SK-N-SH treated with all-trans-retinoic acid at 6 μM for 48 hours (cell line): Measurements from ENCODE around the gene SLX9.

ENCODE experiments used
- ATAC-seq: fragments of 200-7000 bp; cut with Tn5 transposase; 3 replicates; pipeline ENCODE4 v1.9.1; 2020; ENCODE audit warnings: mild to moderate bottlenecking, moderate library complexity
- ARNTL ChIP-seq: fragments of 450-650 bp; formaldehyde crosslinking; IDR thresholded peaks from 2 replicates; pipeline ENCODE4 v1.5.0; 2020; ENCODE audit warnings: low read depth, mild to moderate bottlenecking, moderate library complexity, borderline replicate concordance
- CREB5 ChIP-seq: fragments of 250-450 bp; sonication (Bioruptor Pico); IDR thresholded peaks from 2 replicates; pipeline ENCODE4 v1.5.1; 2020; ENCODE audit warnings: low read depth, mild to moderate bottlenecking, moderate library complexity
- CSDC2 ChIP-seq: fragments of 250-450 bp; sonication (Bioruptor Pico); IDR thresholded peaks from 2 replicates; pipeline ENCODE4 v1.5.0; 2020; ENCODE audit warnings: mild to moderate bottlenecking, moderate library complexity
- CSRNP3 ChIP-seq: fragments of 250-450 bp; sonication (Bioruptor Pico); IDR thresholded peaks from 2 replicates; pipeline ENCODE4 v1.5.1; 2021; ENCODE audit warnings: mild to moderate bottlenecking, moderate library complexity
- ESRRG ChIP-seq: fragments of 250-450 bp; sonication (Bioruptor Pico); IDR thresholded peaks from 2 replicates; pipeline ENCODE4 v1.6.1; 2021; ENCODE audit warnings: mild to moderate bottlenecking
- GLIS3 ChIP-seq: fragments of 250-450 bp; sonication (Bioruptor Pico); IDR thresholded peaks from 2 replicates; pipeline ENCODE4 v1.5.0; 2020; ENCODE audit warnings: mild to moderate bottlenecking, moderate library complexity
- OSR1 ChIP-seq: fragments of 250-450 bp; sonication (Bioruptor Pico); IDR thresholded peaks from 2 replicates; pipeline ENCODE4 v1.8.0; 2022; ENCODE audit warnings: moderate library complexity, mild to moderate bottlenecking, inconsistent platforms
- PATZ1 ChIP-seq: fragments of 250-450 bp; sonication (Bioruptor Pico); IDR thresholded peaks from 2 replicates; pipeline ENCODE4 v1.8.0; 2020; ENCODE audit warnings: mild to moderate bottlenecking, moderate library complexity, borderline replicate concordance
- POU6F1 ChIP-seq: fragments of 250-450 bp; sonication (Bioruptor Pico); IDR thresholded peaks from 2 replicates; pipeline ENCODE4 v1.8.0; 2021; ENCODE audit warnings: low read depth, mild to moderate bottlenecking, moderate library complexity, borderline replicate concordance
- PPARA ChIP-seq: fragments of 250-450 bp; sonication (Bioruptor Pico); IDR thresholded peaks from 2 replicates; pipeline ENCODE4 v1.5.0; 2020; ENCODE audit warnings: mild to moderate bottlenecking, borderline replicate concordance
- RARB ChIP-seq: fragments of 250-450 bp; sonication (Bioruptor Pico); IDR thresholded peaks from 2 replicates; pipeline ENCODE4 v1.8.0; 2021; ENCODE audit warnings: mild to moderate bottlenecking, moderate library complexity
- SNAI2 ChIP-seq: fragments of 250-450 bp; sonication (Bioruptor Pico); IDR thresholded peaks from 2 replicates; pipeline ENCODE4 v1.5.0; 2020; ENCODE audit warnings: mild to moderate bottlenecking, moderate library complexity
- TCF4 ChIP-seq: fragments of 250-450 bp; sonication (Bioruptor Pico); IDR thresholded peaks from 2 replicates; pipeline ENCODE4 v1.8.0; 2021; ENCODE audit warnings: mild to moderate bottlenecking, moderate library complexity, borderline replicate concordance
- TOX ChIP-seq: fragments of 250-450 bp; sonication (Bioruptor Pico); IDR thresholded peaks from 2 replicates; pipeline ENCODE4 v1.8.0; 2021; ENCODE audit warnings: mild to moderate bottlenecking, moderate library complexity, borderline replicate concordance
- TSHZ2 ChIP-seq: fragments of 250-450 bp; sonication (Bioruptor Pico); IDR thresholded peaks from 2 replicates; pipeline ENCODE4 v1.5.0; 2020; ENCODE audit warnings: mild to moderate bottlenecking, moderate library complexity
- ZC3H10 ChIP-seq: fragments of 250-450 bp; sonication (Bioruptor Pico); IDR thresholded peaks from 2 replicates; pipeline ENCODE4 v1.5.1; 2021; ENCODE audit warnings: mild to moderate bottlenecking, moderate library complexity
- ZFP30 ChIP-seq: fragments of 450-650 bp; formaldehyde crosslinking; IDR thresholded peaks from 2 replicates; pipeline ENCODE4 v1.5.0; 2022; ENCODE audit warnings: mild to moderate bottlenecking, moderate library complexity
- ZNF565 ChIP-seq: fragments of 450-650 bp; formaldehyde crosslinking; conservative IDR thresholded peaks from 2 replicates; pipeline ENCODE4 v1.5.0; 2020; ENCODE audit warnings: low read depth, mild to moderate bottlenecking, moderate library complexity
- ZNF70 ChIP-seq: fragments of 450-650 bp; formaldehyde crosslinking; IDR thresholded peaks from 2 replicates; pipeline ENCODE4 v1.5.0; 2020; ENCODE audit warnings: mild to moderate bottlenecking, moderate library complexity
- ZNF8 ChIP-seq: fragments of 450-650 bp; formaldehyde crosslinking; IDR thresholded peaks from 2 replicates; pipeline ENCODE4 v1.5.0; 2020; ENCODE audit warnings: mild to moderate bottlenecking, moderate library complexity

Gene SLX9

GRCh38 chr21:44909719-44910118 lies 30.1 kb upstream of the SLX9 start:
- no peak for TF ChIP-seq TCF4 (CRISPR knock-in tag)
- TF ChIP-seq CSDC2 (CRISPR knock-in tag), result no peak
- TF ChIP-seq ESRRG (CRISPR knock-in tag), result no peak
- no peak for TF ChIP-seq TSHZ2 (CRISPR knock-in tag)
- no peak for TF ChIP-seq GLIS3
- no peak for TF ChIP-seq PATZ1 (CRISPR knock-in tag)
- TF ChIP-seq ZNF8 (CRISPR knock-in tag), result no peak
- TF ChIP-seq ZFP30, result no peak
- TF ChIP-seq PPARA (CRISPR knock-in tag), result no peak
- TF ChIP-seq CSRNP3, result no peak
- no peak for TF ChIP-seq ZNF565 (CRISPR knock-in tag)
- no peak for TF ChIP-seq ARNTL
- no peak for TF ChIP-seq OSR1 (CRISPR knock-in tag)
- TF ChIP-seq SNAI2 (CRISPR knock-in tag), result no peak
- TF ChIP-seq CREB5 (CRISPR knock-in tag), result no peak
- no peak for TF ChIP-seq POU6F1 (CRISPR knock-in tag)
- no peak for TF ChIP-seq RARB (CRISPR knock-in tag)
- no peak for TF ChIP-seq TOX (CRISPR knock-in tag)
- TF ChIP-seq ZNF70 (CRISPR knock-in tag), result no peak
- no peak for ATAC-seq

- ATAC-seq, result no peak; the same call in 2 of the 3 replicates
- TF ChIP-seq TCF4 (CRISPR knock-in tag) (no peak), CSRNP3 (no peak), ZFP30 (no peak), GLIS3 (no peak), RARB (CRISPR knock-in tag) (no peak), CREB5 (CRISPR knock-in tag) (no peak), ZC3H10 (CRISPR knock-in tag) (no peak), PPARA (CRISPR knock-in tag) (no peak), PATZ1 (CRISPR knock-in tag) (no peak)
Observed at GRCh38 chr21:44910229-44911067, 29.4 kb upstream of the SLX9 start.
